Adrenal gland (tissue), 12 donors: ENCODE measurements around the gene QSOX2. TPM values are rescaled to one million over a fixed set of nuclear protein-coding genes. Genes with fewer than 3 reads are reported as not detected.

Source experiments
- DNase-seq, 7 donors: peaks; one replicate each; pipeline ENCODE4 v3.0.0-alpha.2; 2019 to 2020
- H3K27ac ChIP-seq, 5 donors: fragments of 200-600 bp; sonication (generic) in 4 of 5; 1 replicate in 3 of 5; 2 replicates in 2 of 5; pipeline versions ENCODE4 v1.5.1 to v1.8.0; 2016 to 2020; ENCODE audit warnings: mild to moderate bottlenecking in 1 of 5
- H3K27me3 ChIP-seq: fragments of 200-600 bp; 2 replicates; pipeline ENCODE4 v1.8.0; 2021
- H3K36me3 ChIP-seq, 2 donors: fragments of 200-600 bp; replicated peaks in 1 of 2; 1 replicate in 1 of 2; 2 replicates in 1 of 2; pipeline versions ENCODE4 v1.5.1 to v1.8.0; 2018 to 2022
- H3K4me1 ChIP-seq, 2 donors: fragments of 200-600 bp; replicated peaks in 1 of 2; 1 replicate in 1 of 2; 2 replicates in 1 of 2; pipeline versions ENCODE4 v1.5.1 to v1.8.0; 2018 to 2021
- H3K4me3 ChIP-seq, 4 donors: fragments of 200-600 bp; sonication (generic) in 3 of 4; one replicate each; pipeline ENCODE4 v1.5.1; 2016 to 2018
- H3K9me3 ChIP-seq, 3 donors: fragments of 200-600 bp; sonication (generic) in 1 of 3; replicated peaks in 1 of 3; 1 replicate in 2 of 3; 2 replicates in 1 of 3; pipeline versions ENCODE4 v1.5.1 to v1.8.0; 2016 to 2021
- POLR2A ChIP-seq, 2 donors: fragments of 450-650 bp; IDR thresholded peaks; one replicate each; pipeline ENCODE4 v1.6.1; 2017; ENCODE audit warnings: antibody characterized with exemption in 2 of 2, mild to moderate bottlenecking in 2 of 2, moderate library complexity in 1 of 2
- WGBS, 4 donors: extraction: QIAGEN DNeasy Blood & Tissue Kit in 2 of 4; methylation state at CpG; one replicate each; pipeline versions ENCODE4 v1.1.5 to v1.1.7; 2013 to 2017; 5-methylcytosine and 5-hydroxymethylcytosine counted together
- intact Hi-C, 2 donors: fragments of 100-400 bp; cut with DNase I; formaldehyde crosslinking; loops; one replicate each; pipeline versions ENCODE4 v1.14.1 to v1.15.0; 2022 to 2023
- polyA plus RNA-seq, 3 donors: library from polyadenylated mRNA; stranded (reverse); fragments of 200-250 nt in 2 of 3; fragments of 350-450 nt in 1 of 3; fragmentation: Illumina TruSeq in 1 of 3; extraction: RNeasy Lipid Tissue Mini Kit (QIAGEN cat#74804) in 1 of 3; gene quantifications; one replicate each; pipeline ENCODE4 v1.2.3, GENCODE V29; 2013 to 2014
- total RNA-seq, 9 donors: library from RNA; depleted of rRNA in 4 of 9; stranded (reverse); fragments of >200 nt in 4 of 9; fragments of 120-200 nt in 1 of 9; fragmentation: NEBNext Ultra II Directional in 1 of 9; extraction: Animal tissue kit (Norgen Biotek cat#: 25700) in 1 of 9; gene quantifications; one replicate each; pipeline versions ENCODE4 v1.1.0 to v1.2.4, GENCODE V29; 2013 to 2023
- TF ChIP-seq, protein P1 (sequence below), 6 experiments: fragments of 450-650 bp in 4 of 6; fragments of 200-600 bp in 2 of 6; sonication (generic) in 1 of 6; IDR thresholded peaks; 1 replicate in 5 of 6; 2 replicates in 1 of 6; pipeline versions ENCODE4 v1.5.1 to v1.8.0; 2016 to 2021; ENCODE audit warnings: antibody characterized with exemption in 6 of 6, mild to moderate bottlenecking in 2 of 6, moderate library complexity in 1 of 6
- donor health status: healthy with polysubstance abuse.
- donor health status: Bipolar disorder and iron deficiency.
- donor health status: DM: yes; HTN: yes; CAD: no.
- donor health status: DM: no; HTN: no; CAD: no.
- donor health status: DM: no; HTN: no; CAD: no.
- donor health status: DM: yes; HTN: yes; CAD: no.

QSOX2 gene
- total and polyA plus RNA-seq, 12 donors, result 6.4 to 14.3 (median 9.3) TPM

DNA sequence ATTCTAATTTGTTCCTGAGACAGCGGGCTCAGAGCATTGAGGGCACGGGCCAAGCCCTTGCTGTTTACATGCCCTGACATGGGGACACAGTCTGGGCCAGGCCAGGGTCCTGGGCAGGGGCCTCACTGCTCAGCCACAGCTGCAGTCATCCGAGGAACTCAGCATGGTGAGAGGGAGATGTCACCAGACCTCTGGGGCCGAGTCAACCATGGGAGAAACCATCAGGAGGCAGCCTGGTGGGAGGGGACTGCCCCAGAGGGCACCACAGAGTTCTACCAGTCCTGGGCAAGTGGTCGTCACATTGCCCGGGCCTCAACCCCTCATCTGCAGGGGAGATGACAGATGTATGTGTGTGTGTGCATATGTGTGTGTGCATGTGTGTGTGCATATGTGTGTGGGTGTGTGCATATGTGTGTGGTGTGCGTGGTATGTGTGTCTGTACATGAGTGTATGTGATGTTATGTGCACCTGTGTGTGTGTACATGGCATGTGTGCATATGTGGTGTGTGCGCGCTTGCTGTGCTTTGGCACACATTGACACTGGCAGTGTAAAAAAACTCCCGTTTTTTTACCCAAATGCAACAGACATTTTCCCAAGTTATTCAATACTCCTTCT is 84.5 kb downstream of the QSOX2 start:
- no peak overlapping the region for H3K27ac ChIP-seq
- H3K27me3 ChIP-seq, result peaks cover 13% of the 10 kb centered on the region
- H3K4me1 ChIP-seq, result no peaks in the 10 kb centered on the region
- 73 to 86% (median 78%) methylated on average over 6 to 10 of the region's 10 CpGs for WGBS, 4 donors
- DNase-seq, result no peak
- no peak overlapping the region for H3K4me3 ChIP-seq
- TF ChIP-seq POLR2A (IDR thresholded peaks at IDR 0.05), result no peak
- TF ChIP-seq, protein P1, sequence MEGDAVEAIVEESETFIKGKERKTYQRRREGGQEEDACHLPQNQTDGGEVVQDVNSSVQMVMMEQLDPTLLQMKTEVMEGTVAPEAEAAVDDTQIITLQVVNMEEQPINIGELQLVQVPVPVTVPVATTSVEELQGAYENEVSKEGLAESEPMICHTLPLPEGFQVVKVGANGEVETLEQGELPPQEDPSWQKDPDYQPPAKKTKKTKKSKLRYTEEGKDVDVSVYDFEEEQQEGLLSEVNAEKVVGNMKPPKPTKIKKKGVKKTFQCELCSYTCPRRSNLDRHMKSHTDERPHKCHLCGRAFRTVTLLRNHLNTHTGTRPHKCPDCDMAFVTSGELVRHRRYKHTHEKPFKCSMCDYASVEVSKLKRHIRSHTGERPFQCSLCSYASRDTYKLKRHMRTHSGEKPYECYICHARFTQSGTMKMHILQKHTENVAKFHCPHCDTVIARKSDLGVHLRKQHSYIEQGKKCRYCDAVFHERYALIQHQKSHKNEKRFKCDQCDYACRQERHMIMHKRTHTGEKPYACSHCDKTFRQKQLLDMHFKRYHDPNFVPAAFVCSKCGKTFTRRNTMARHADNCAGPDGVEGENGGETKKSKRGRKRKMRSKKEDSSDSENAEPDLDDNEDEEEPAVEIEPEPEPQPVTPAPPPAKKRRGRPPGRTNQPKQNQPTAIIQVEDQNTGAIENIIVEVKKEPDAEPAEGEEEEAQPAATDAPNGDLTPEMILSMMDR (IDR thresholded peaks at IDR 0.05), result no peak
- H3K36me3 ChIP-seq, result no peaks in the 10 kb centered on the region
- intact Hi-C loops, result no loop called here
- H3K9me3 ChIP-seq, result no peaks in the 10 kb centered on the region

GRCh38 chr9:136160381-136160841 is 85.2 kb downstream of the QSOX2 start:
- H3K27me3 ChIP-seq, result peaks cover 17% of the 10 kb centered on the region
- TF ChIP-seq POLR2A (IDR thresholded peaks at IDR 0.05), result no peak
- TF ChIP-seq, protein P1 (IDR thresholded peaks at IDR 0.05), result no peak
- intact Hi-C loops, result no loop called here
- H3K27ac ChIP-seq, result no peak overlapping the region
- H3K4me3 ChIP-seq, result no peak overlapping the region
- no peaks in the 10 kb centered on the region for H3K4me1 ChIP-seq
- no peaks in the 10 kb centered on the region for H3K36me3 ChIP-seq
- 73 to 96% (median 82%) methylated on average over 4 to 12 of the region's 12 CpGs for WGBS, 4 donors
- no peaks in the 10 kb centered on the region for H3K9me3 ChIP-seq
- DNase-seq, result no peak

DNA sequence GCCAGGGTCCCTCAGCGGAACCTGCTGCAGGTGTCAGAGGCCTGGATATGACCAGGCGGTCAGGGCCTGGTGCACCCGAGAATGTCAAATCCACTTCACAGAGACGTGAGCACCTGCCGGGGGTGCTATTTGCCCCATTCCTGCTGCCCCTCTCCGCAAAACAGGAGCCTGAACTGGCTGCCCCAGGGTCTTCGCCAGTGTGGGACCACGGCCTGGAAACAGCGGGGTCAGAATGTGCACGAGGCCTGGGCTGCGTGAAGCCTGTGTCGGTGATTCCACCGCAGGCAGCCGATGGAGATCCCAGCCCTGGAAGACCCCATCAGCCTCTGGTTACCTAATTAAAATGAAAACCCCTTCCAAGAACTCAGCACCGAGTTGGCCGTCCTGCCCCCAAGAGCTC is 85.8 kb downstream of the QSOX2 start:
- Histone ChIP-seq H3K36me3 (no peaks in the 10 kb centered on the region), H3K9me3 (no peaks in the 10 kb centered on the region), H3K27ac (no peak overlapping the region), H3K4me3 (no peak overlapping the region), H3K27me3 (peaks cover 22% of the 10 kb centered on the region), H3K4me1 (no peaks in the 10 kb centered on the region)
- no peak for TF ChIP-seq POLR2A (IDR thresholded peaks at IDR 0.05)
- TF ChIP-seq, protein P1 (IDR thresholded peaks at IDR 0.05), result no peak
- intact Hi-C loops, result no loop called here
- DNase-seq, result no peak
- 85 to 89% (median 88%) methylated on average over 12 to 16 of the region's 16 CpGs for WGBS, 4 donors

GRCh38 chr9:136157477-136158265 is 87.9 kb downstream of the QSOX2 start:
- H3K27ac ChIP-seq, result no peak overlapping the region
- WGBS, 4 donors, result 53 to 63% (median 59%) methylated on average over 7 to 20 of the region's 20 CpGs
- H3K4me1 ChIP-seq, result no peaks in the 10 kb centered on the region
- intact Hi-C loops, result no loop called here
- H3K27me3 ChIP-seq, result peaks cover 24% of the 10 kb centered on the region
- no peaks in the 10 kb centered on the region for H3K9me3 ChIP-seq
- no peak for DNase-seq
- no peaks in the 10 kb centered on the region for H3K36me3 ChIP-seq
- no peak overlapping the region for H3K4me3 ChIP-seq
- TF ChIP-seq POLR2A (IDR thresholded peaks at IDR 0.05), result no peak
- TF ChIP-seq, protein P1 (IDR thresholded peaks at IDR 0.05), result no peak

Other genes starting within 250 kb of the QSOX2 start
- 10 to 100 TPM in 8 of 9 donors, 1 to 10 TPM in 1; 3.3 to 61.0 (median 36.4) TPM for gene NACC2, start 150.5 kb downstream of the QSOX2 start, total RNA-seq
- gene NACC2, start 150.5 kb downstream of the QSOX2 start, polyA plus RNA-seq, result 10 to 100 TPM in 1 of 3 donors, 1 to 10 TPM in 2; 5.7 to 11.3 (median 7.1) TPM
- 10 to 100 TPM; 18.1 to 47.2 (median 35.5) TPM for gene TMEM250, start 126.9 kb downstream of the QSOX2 start, total RNA-seq
- 10 to 100 TPM in 2 of 3 donors, 1 to 10 TPM in 1; 5.2 to 12.4 (median 10.6) TPM for gene TMEM250, start 126.9 kb downstream of the QSOX2 start, polyA plus RNA-seq
- not detected for gene LHX3, start 40.7 kb downstream of the QSOX2 start, total RNA-seq
- gene LHX3, start 40.7 kb downstream of the QSOX2 start, polyA plus RNA-seq, result not detected
- under 1 TPM in 8 of 9 donors, not detected in 1; 0.04 to 0.44 (median 0.11) TPM for gene CCDC187, start 58.3 kb upstream of the QSOX2 start, total RNA-seq
- gene CCDC187, start 58.3 kb upstream of the QSOX2 start, polyA plus RNA-seq, result under 1 TPM; under 0.01 to 0.08 (median 0.04) TPM
- 10 to 100 TPM in 8 of 9 donors, 1 to 10 TPM in 1; 9.9 to 50.4 (median 16.3) TPM for gene GPSM1, start 81.7 kb upstream of the QSOX2 start, total RNA-seq
- gene GPSM1, start 81.7 kb upstream of the QSOX2 start, polyA plus RNA-seq, result 10 to 100 TPM in 2 of 3 donors, 1 to 10 TPM in 1; 2.9 to 48.9 (median 31.5) TPM
- gene DNLZ, start 117.9 kb upstream of the QSOX2 start, total RNA-seq, result 10 to 100 TPM; 12.1 to 28.9 (median 17.6) TPM
- gene DNLZ, start 117.9 kb upstream of the QSOX2 start, polyA plus RNA-seq, result 10 to 100 TPM in 2 of 3 donors, 1 to 10 TPM in 1; 3.1 to 20.5 (median 14.7) TPM
- gene CARD9, start 127.9 kb upstream of the QSOX2 start, total RNA-seq, result 1 to 10 TPM in 8 of 9 donors, under 1 TPM in 1; 0.72 to 5.8 (median 3.0) TPM
- gene CARD9, start 127.9 kb upstream of the QSOX2 start, polyA plus RNA-seq, result 10 to 100 TPM in 1 of 3 donors, 1 to 10 TPM in 1, under 1 TPM in 1; 0.35 to 10.6 (median 5.7) TPM
- gene SNAPC4, start 154.4 kb upstream of the QSOX2 start, total RNA-seq, result 10 to 100 TPM in 1 of 9 donors, 1 to 10 TPM in 8; 2.4 to 10.6 (median 5.5) TPM
- gene SNAPC4, start 154.4 kb upstream of the QSOX2 start, polyA plus RNA-seq, result 10 to 100 TPM in 1 of 3 donors, 1 to 10 TPM in 2; 3.4 to 20.1 (median 8.3) TPM
- gene ENTR1, start 164.8 kb upstream of the QSOX2 start, total RNA-seq, result 10 to 100 TPM; 13.3 to 48.1 (median 34.1) TPM
- 10 to 100 TPM; 21.5 to 48.4 (median 35.6) TPM for gene ENTR1, start 164.8 kb upstream of the QSOX2 start, polyA plus RNA-seq
- 100 to 1,000 TPM in 1 of 9 donors, 10 to 100 TPM in 8; 43.4 to 100 (median 81.2) TPM for gene PMPCA, start 164.8 kb upstream of the QSOX2 start, total RNA-seq
- 100 to 1,000 TPM in 2 of 3 donors, 10 to 100 TPM in 1; 99.8 to 138 (median 115) TPM for gene PMPCA, start 164.8 kb upstream of the QSOX2 start, polyA plus RNA-seq
- gene INPP5E, start 194.0 kb upstream of the QSOX2 start, total RNA-seq, result 10 to 100 TPM in 5 of 9 donors, 1 to 10 TPM in 4; 5.3 to 17.5 (median 10.0) TPM
- gene INPP5E, start 194.0 kb upstream of the QSOX2 start, polyA plus RNA-seq, result 10 to 100 TPM in 2 of 3 donors, 1 to 10 TPM in 1; 2.3 to 27.1 (median 16.6) TPM
- gene SEC16A, start 237.2 kb upstream of the QSOX2 start, total RNA-seq, result 100 to 1,000 TPM in 1 of 9 donors, 10 to 100 TPM in 8; 18.8 to 107 (median 56.0) TPM
- gene SEC16A, start 237.2 kb upstream of the QSOX2 start, polyA plus RNA-seq, result 10 to 100 TPM; 52.0 to 81.6 (median 77.0) TPM